IMR-90 (cell line): ENCODE measurements around the gene SLC2A3. TPM values are rescaled to one million over a fixed set of nuclear protein-coding genes. Genes with fewer than 3 reads are reported as not detected.
"Not testable (repeated sequence)": the region's sequence is repeated elsewhere in the genome, so short reads cannot be mapped to it uniquely, and the experiment has no call there.

Source experiments
- ATAC-seq: fragments of 200-7000 bp; cut with Tn5 transposase; 2 replicates; pipeline ENCODE4 v1.9.1; 2020; ENCODE audit warnings: low read depth, mild to moderate bottlenecking, moderate library complexity
- BruUV-seq: library from RNA; stranded (reverse); fragments of 400-500 nt; replicated peaks from 2 replicates; lab custom pipeline; 2021; lab: Mats Ljungman, UMichigan
- CTCF ChIA-PET: fragments of 300-600 bp; formaldehyde crosslinking; extraction: SDS; loops from one replicate; lab custom pipeline; 2021; ENCODE audit warnings: antibody characterized with exemption; lab: Yijun Ruan, JAX
- POLR2A ChIA-PET: fragments of 300-600 bp; sonication (Branson Sonifier 250); formaldehyde crosslinking; loops from one replicate; lab custom pipeline; 2022; ENCODE audit warnings: antibody characterized with exemption; ENCODE audit not compliant: unreplicated experiment; lab: Charles Lee
- DNase-seq: peaks from one replicate; pipeline ENCODE4 v3.0.0; 2013
- H2AFZ ChIP-seq: replicated peaks from 2 replicates; pipeline ENCODE3; 2013; ENCODE audit warnings: low read length, mild to moderate bottlenecking; ENCODE audit not compliant: poor library complexity
- H2AK5ac ChIP-seq: 2 replicates; pipeline ENCODE4 v1.6.1; 2013; ENCODE audit warnings: low read depth, low read length, inconsistent platforms
- H2AK9ac ChIP-seq: replicated peaks from 2 replicates; pipeline ENCODE3; 2013; ENCODE audit warnings: mild to moderate bottlenecking, low read depth, low read length, moderate library complexity; ENCODE audit not compliant: poor library complexity
- H2BK120ac ChIP-seq: 2 replicates; pipeline ENCODE4 v1.6.1; 2013; ENCODE audit warnings: low read depth, low read length, inconsistent platforms
- H2BK15ac ChIP-seq: 3 replicates; pipeline ENCODE4 v1.6.1; 2013; ENCODE audit warnings: low read depth, low read length, inconsistent platforms
- H2BK20ac ChIP-seq: 2 replicates; pipeline ENCODE4 v1.6.1; 2013; ENCODE audit warnings: low read depth, mild to moderate bottlenecking, inconsistent platforms, low read length, moderate library complexity
- H2BK5ac ChIP-seq: 2 replicates; pipeline ENCODE4 v1.6.1; 2013; ENCODE audit warnings: mild to moderate bottlenecking, low read depth, low read length, inconsistent platforms; ENCODE audit not compliant: poor library complexity, severe bottlenecking
- H3K14ac ChIP-seq: replicated peaks from 2 replicates; pipeline ENCODE4 v1.6.1; 2013; ENCODE audit warnings: low read depth, low read length, inconsistent platforms
- H3K18ac ChIP-seq: 2 replicates; pipeline ENCODE4 v1.6.1; 2013; ENCODE audit warnings: low read depth, low read length, control low read depth
- H3K23ac ChIP-seq: 2 replicates; pipeline ENCODE4 v1.6.1; 2013; ENCODE audit warnings: low read depth, low read length, inconsistent platforms
- H3K27ac ChIP-seq: 2 replicates; pipeline ENCODE4 v1.5.1; 2013; ENCODE audit warnings: mild to moderate bottlenecking, control low read depth, low read length; ENCODE audit not compliant: insufficient read depth
- H3K27me3 ChIP-seq: 2 replicates; pipeline ENCODE4 v1.6.1; 2013; ENCODE audit warnings: low read length; ENCODE audit not compliant: control insufficient read depth, insufficient read depth
- H3K36me3 ChIP-seq: 2 replicates; pipeline ENCODE4 v1.6.1; 2013; ENCODE audit warnings: low read length, mixed read lengths; ENCODE audit not compliant: control insufficient read depth, insufficient read depth
- H3K4ac ChIP-seq: 2 replicates; pipeline ENCODE4 v1.6.1; 2013; ENCODE audit warnings: low read depth, low read length, inconsistent platforms
- H3K4me1 ChIP-seq: 2 replicates; pipeline ENCODE4 v1.6.1; 2013; ENCODE audit warnings: low read length, mixed read lengths; ENCODE audit not compliant: control insufficient read depth, insufficient read depth
- H3K4me2 ChIP-seq: 2 replicates; pipeline ENCODE4 v1.6.1; 2013; ENCODE audit warnings: low read depth, mild to moderate bottlenecking, control low read depth, low read length, moderate library complexity
- H3K4me3 ChIP-seq: 2 replicates; pipeline ENCODE4 v1.5.1; 2013; ENCODE audit warnings: low read depth, mild to moderate bottlenecking, control low read depth, low read length, moderate library complexity; ENCODE audit not compliant: insufficient read depth
- H3K56ac ChIP-seq: 2 replicates; pipeline ENCODE4 v1.6.1; 2013; ENCODE audit warnings: low read length, inconsistent platforms; ENCODE audit not compliant: insufficient read depth; ENCODE audit errors: extremely low read depth
- H3K79me1 ChIP-seq, 2 experiments: 2 replicates each; pipeline ENCODE4 v1.6.1; 2013; ENCODE audit warnings: low read length in 2 of 2, inconsistent platforms in 1 of 2, low read depth in 1 of 2
- H3K9ac ChIP-seq: 2 replicates; pipeline ENCODE4 v1.6.1; 2013; ENCODE audit warnings: low read depth, low read length, control low read depth
- H3K9me1 ChIP-seq: 2 replicates; pipeline ENCODE4 v1.6.1; 2013; ENCODE audit warnings: low read length, inconsistent platforms; ENCODE audit not compliant: insufficient read depth
- H3K9me3 ChIP-seq: 2 replicates; pipeline ENCODE4 v1.6.1; 2013; ENCODE audit warnings: low read length; ENCODE audit not compliant: control insufficient read depth, insufficient read depth
- H4K20me1 ChIP-seq: 2 replicates; pipeline ENCODE4 v1.6.1; 2013; ENCODE audit warnings: low read length, inconsistent platforms; ENCODE audit not compliant: insufficient read depth
- H4K5ac ChIP-seq: 2 replicates; pipeline ENCODE4 v1.6.1; 2013; ENCODE audit warnings: mild to moderate bottlenecking, low read depth, low read length, control low read depth
- H4K8ac ChIP-seq, 2 experiments: 2 replicates each; pipeline ENCODE4 v1.6.1; 2013; ENCODE audit warnings: low read depth in 2 of 2, low read length in 2 of 2, control low read depth in 1 of 2, inconsistent platforms in 1 of 2
- H4K91ac ChIP-seq: 2 replicates; pipeline ENCODE4 v1.6.1; 2013; ENCODE audit warnings: low read depth, low read length, inconsistent platforms; ENCODE audit not compliant: insufficient read depth
- POLR2A ChIP-seq: IDR thresholded peaks from 2 replicates; pipeline ENCODE4 v1.6.1; 2012; ENCODE audit warnings: mild to moderate bottlenecking, low read depth, low read length
- WGBS, 2 experiments: methylation state at CpG; one replicate each; pipeline versions ENCODE4 v1.1.5 to v1.1.7; 2013; ENCODE audit warnings: missing lambda C conversion rate in 2 of 2; ENCODE audit not compliant: insufficient read length in 1 of 2; ENCODE audit errors: extremely low coverage in 2 of 2; 5-methylcytosine and 5-hydroxymethylcytosine counted together
- dilution Hi-C: fragments of 300-500 bp; cut with HindIII; formaldehyde crosslinking; loops from one replicate; pipeline ENCODE4 v1.14.3; 2018; ENCODE audit warnings: low sequenced_read_pairs; ENCODE audit not compliant: unreplicated experiment
- in situ Hi-C: fragments of 300-500 bp; cut with MboI; formaldehyde crosslinking; loops from 3 replicates; pipeline ENCODE4 v1.14.3; 2019; ENCODE audit warnings: low sequenced_read_pairs, inconsistent platforms, mixed read lengths
- intact Hi-C: fragments of 100-400 bp; cut with micrococcal nuclease; formaldehyde crosslinking; loops from 2 replicates; pipeline ENCODE4 v1.10.0; 2022
- polyA plus RNA-seq, 3 experiments: library from polyadenylated mRNA; depleted of rRNA; stranded (reverse); fragments of >200 nt; gene quantifications; 2 replicates each; pipeline ENCODE4 v1.2.3, GENCODE V29; 2012; ENCODE audit warnings: low replicate concordance in 1 of 3
- total RNA-seq: library from RNA; depleted of rRNA; stranded (reverse); fragments of >200 nt; gene quantifications from 2 replicates; pipeline ENCODE4 v1.2.3, GENCODE V29; 2012

The SLC2A3 gene
- total and polyA plus RNA-seq, 2 of the 4 experiments (the other 2 are of a cell fraction) = 46.1 to 54.8 TPM

- H2BK20ac ChIP-seq, H3K27ac ChIP-seq, H3K4ac ChIP-seq, H3K56ac ChIP-seq, POLR2A ChIA-PET, H3K9me1 ChIP-seq, H3K18ac ChIP-seq, H3K4me3 ChIP-seq, H2BK15ac ChIP-seq, H2AFZ ChIP-seq, H2BK120ac ChIP-seq, H2BK5ac ChIP-seq, H3K14ac ChIP-seq, H3K4me2 ChIP-seq, ATAC-seq, intact Hi-C loops, dilution Hi-C loops, H3K9me3 ChIP-seq, in situ Hi-C loops, BruUV-seq, H4K8ac ChIP-seq, DNase-seq, H4K5ac ChIP-seq, H3K23ac ChIP-seq, H3K27me3 ChIP-seq, H2AK5ac ChIP-seq, H4K91ac ChIP-seq, H3K9ac ChIP-seq, H2AK9ac ChIP-seq, H3K4me1 ChIP-seq: not testable (repeated sequence)
- peaks cover 38% of the 10 kb centered on the region for H4K20me1 ChIP-seq
- peaks cover 54% of the 10 kb centered on the region for H3K36me3 ChIP-seq
- CTCF ChIA-PET = interaction anchor here (0.6 kb wide), 1 partner anchor 14 kb away, joined by 3 read pairs; no protein-coding TSS in a partner anchor
- H3K79me1 ChIP-seq = peaks cover 9 to 25% of the 10 kb centered on the region in 2 experiments; a peak in 3 of 4 replicates
- no CpG with 5 or more reads among the region's 12 CpGs for WGBS, 2 experiments
- 0 out of 2 replicates have a peak, but pooled peaks have one; percentile 2 for TF ChIP-seq POLR2A
Measured at GRCh38 chr12:7921181-7921580, 14.8 kb downstream of the SLC2A3 start.

GRCh38 chr12:7918268-7918590 is 17.8 kb downstream of the SLC2A3 start:
- H3K27me3 ChIP-seq, H2AK9ac ChIP-seq, H2BK20ac ChIP-seq, intact Hi-C loops, DNase-seq, H2BK5ac ChIP-seq, H3K18ac ChIP-seq, H3K23ac ChIP-seq, H3K14ac ChIP-seq, H3K4ac ChIP-seq, H3K4me2 ChIP-seq, H4K8ac ChIP-seq, H4K5ac ChIP-seq, H2AK5ac ChIP-seq, BruUV-seq, H3K4me1 ChIP-seq, H2BK120ac ChIP-seq, H3K4me3 ChIP-seq, ATAC-seq, in situ Hi-C loops, H4K91ac ChIP-seq, H3K9me1 ChIP-seq, H2AFZ ChIP-seq, dilution Hi-C loops, H3K9ac ChIP-seq, H3K56ac ChIP-seq, H3K9me3 ChIP-seq, H3K27ac ChIP-seq, H2BK15ac ChIP-seq: not testable (repeated sequence)
- Histone ChIP-seq H3K79me1 (peaks cover 4 to 17% of the 10 kb centered on the region in 2 experiments; a peak in 3 of 4 replicates), H4K20me1 (peaks cover 32% of the 10 kb centered on the region), H3K36me3 (peaks cover 33% of the 10 kb centered on the region)
- no CpG with 5 or more reads among the region's 7 CpGs for WGBS, 2 experiments
- ChIA-PET CTCF (interaction anchor here (0.6 to 0.7 kb wide), 2 partner anchors 14 to 78 kb away, joined by 3 to 6 read pairs; no protein-coding TSS in a partner anchor), POLR2A (interaction anchor here (0.7 kb wide), 1 partner anchor 11 kb away, joined by 10 read pairs; no protein-coding TSS in a partner anchor)
